ENCODE results near the gene COX19.

Gene COX19

GRCh38 chr7:991729-992656, 16.6 kb upstream of the COX19 start:
- DNase-seq (ENCODE audit: low read depth): no peak

- DNase-seq (ENCODE audit: low read depth): no peak
These were observed 15.8 kb upstream of the COX19 start for GRCh38 chr7:990933-991728.

GRCh38 chr7:990352-990932, 15.1 kb upstream of the COX19 start:
- no peak for DNase-seq (ENCODE audit: low read depth)

GRCh38 chr7:988963-989529, 13.7 kb upstream of the COX19 start:
- no peak for DNase-seq (ENCODE audit: low read depth)

- no peak for DNase-seq (ENCODE audit: low read depth)
These were observed 13.1 kb upstream of the COX19 start for GRCh38 chr7:988426-988911.

GRCh38 chr7:987909-988308, 12.6 kb upstream of the COX19 start:
- DNase-seq (ENCODE audit: low read depth): no peak

GRCh38 chr7:986766-987751, 11.7 kb upstream of the COX19 start:
- DNase-seq (ENCODE audit: low read depth): no peak

- DNase-seq (ENCODE audit: low read depth): no peak
These were observed 10.8 kb upstream of the COX19 start for GRCh38 chr7:985915-986741.

- no peak for DNase-seq (ENCODE audit: low read depth)
These were observed 9.7 kb upstream of the COX19 start for GRCh38 chr7:985127-985416.

GRCh38 chr7:984361-985126, 9.2 kb upstream of the COX19 start:
- no peak for DNase-seq (ENCODE audit: low read depth)

- no peak for DNase-seq (ENCODE audit: low read depth)
These were observed 8.3 kb upstream of the COX19 start for GRCh38 chr7:983616-984071.

GRCh38 chr7:983004-983615, 7.8 kb upstream of the COX19 start, which contains the start of gene CYP2W1:
Gene CYP2W1, plus strand, starts transcription at chr7:983181. Its CDS starts 31 bp downstream, at chr7:983212.
- no peak for DNase-seq (ENCODE audit: low read depth)

- no peak for DNase-seq (ENCODE audit: low read depth)
These were observed 7.2 kb upstream of the COX19 start for GRCh38 chr7:982511-983003.

- DNase-seq (ENCODE audit: low read depth): no peak
These were observed 6.6 kb upstream of the COX19 start for GRCh38 chr7:981793-982510.

GRCh38 chr7:979886-980571, 4.7 kb upstream of the COX19 start:
- no peak for DNase-seq (ENCODE audit: low read depth)

GRCh38 chr7:979151-979550, 3.8 kb upstream of the COX19 start:
- no peak for DNase-seq (ENCODE audit: low read depth)

GRCh38 chr7:978416-979091, 3.2 kb upstream of the COX19 start:
- DNase-seq (ENCODE audit: low read depth): no peak

Measured in CMK (cell line).